NCI-H1436 (cell line): ENCODE results near the gene GSTT4.
"Not testable (repeated sequence)": the region's sequence is repeated elsewhere in the genome, so short reads cannot be mapped to it uniquely, and the experiment has no call there.

Experiments
- DNase-seq: peaks from one replicate; lab custom pipeline; 2025; lab: John Stamatoyannopoulos, UW

The GSTT4 gene

DNA sequence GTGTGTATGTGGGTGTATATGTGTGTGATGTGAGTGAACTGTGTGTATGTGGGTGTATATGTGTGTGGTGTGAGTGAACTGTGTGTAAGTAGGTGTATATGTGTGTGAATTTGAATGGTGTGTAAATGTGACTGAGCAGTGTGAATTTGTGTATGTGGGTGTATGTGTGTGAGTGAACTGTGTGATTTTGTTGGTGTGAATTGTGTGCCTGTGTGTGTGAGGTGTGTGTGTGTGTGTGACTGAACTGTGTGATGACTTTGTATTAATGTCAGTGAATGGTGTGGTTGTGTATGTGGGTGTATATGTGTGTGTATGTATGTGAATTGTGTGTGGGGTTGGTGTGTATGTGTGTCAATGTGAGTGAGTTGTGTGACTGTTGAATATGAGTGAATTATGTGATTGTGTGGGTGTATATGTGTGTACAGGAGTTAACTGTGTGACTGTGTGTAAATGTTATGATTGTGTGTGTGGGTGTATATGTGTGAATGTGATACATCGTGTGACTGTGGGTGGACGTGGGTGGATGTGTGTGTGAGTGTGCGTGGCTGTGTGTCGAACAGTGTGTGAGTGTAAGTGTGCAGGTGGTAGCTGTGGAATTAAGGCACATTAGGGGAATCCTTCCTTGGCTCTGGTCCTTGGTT is 18.6 kb downstream of the GSTT4 start:
- not testable (repeated sequence) for DNase-seq

DNA sequence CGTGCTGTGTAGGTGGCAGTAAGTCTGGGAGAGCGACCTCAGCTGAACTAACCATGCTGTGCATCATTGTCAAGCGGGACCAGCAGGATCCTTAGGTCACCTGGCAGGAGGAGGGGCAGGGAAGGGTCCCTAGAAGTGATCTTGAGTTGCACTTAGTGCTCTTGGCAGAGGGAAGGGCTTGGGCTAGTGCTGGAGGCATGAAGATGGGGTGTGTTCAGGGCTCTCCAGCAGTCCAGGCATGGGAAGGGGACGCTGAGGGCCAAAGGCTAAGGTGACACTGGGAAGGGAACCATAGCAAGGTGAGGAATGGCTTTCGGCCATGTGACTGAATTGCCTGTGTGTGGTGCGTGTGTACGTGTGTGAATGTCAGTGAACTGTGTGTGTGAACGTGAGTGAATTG is 19.2 kb downstream of the GSTT4 start:
- DNase-seq: not testable (repeated sequence)

DNA sequence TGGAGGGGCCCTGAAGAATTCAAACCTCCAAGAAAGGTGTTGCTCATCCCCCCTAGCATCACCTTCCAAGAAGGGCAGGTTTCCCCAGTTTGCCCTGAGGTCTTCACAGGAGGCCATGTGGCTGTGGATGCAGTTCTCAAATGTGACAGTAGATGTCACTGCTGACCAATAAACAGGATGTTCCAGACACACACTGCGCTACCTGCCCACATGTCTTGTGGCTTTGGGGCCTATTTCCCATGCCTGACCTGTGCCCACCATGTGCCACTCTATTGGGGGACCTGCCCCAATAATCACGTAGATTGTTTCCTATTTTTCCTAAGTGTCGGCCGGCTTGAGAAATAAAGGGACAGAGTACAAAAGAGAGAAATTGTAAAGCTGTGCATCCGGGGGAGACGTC is 20.8 kb downstream of the GSTT4 start:
- no peak for DNase-seq

DNA sequence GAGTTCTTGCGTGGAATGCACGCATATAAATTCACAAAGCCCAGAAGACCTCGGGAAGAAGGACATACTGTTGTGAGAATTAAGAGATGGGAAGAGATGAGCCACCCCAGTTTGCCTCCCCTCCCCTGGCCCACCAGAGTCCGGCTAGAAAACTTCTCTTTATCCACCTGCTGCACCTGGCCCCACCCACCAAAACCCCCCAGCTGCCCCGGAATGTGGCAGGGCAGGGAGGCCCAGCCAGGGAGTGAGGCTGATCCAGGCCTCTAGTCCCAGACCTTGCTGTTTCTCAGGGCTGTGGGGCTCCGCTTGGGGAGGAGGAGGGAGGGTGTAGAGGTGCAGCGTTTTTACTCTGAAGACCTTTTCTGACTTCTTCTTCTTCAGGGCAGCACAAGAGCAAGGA is 24.7 kb downstream of the GSTT4 start:
- DNase-seq: not testable (repeated sequence)

DNA sequence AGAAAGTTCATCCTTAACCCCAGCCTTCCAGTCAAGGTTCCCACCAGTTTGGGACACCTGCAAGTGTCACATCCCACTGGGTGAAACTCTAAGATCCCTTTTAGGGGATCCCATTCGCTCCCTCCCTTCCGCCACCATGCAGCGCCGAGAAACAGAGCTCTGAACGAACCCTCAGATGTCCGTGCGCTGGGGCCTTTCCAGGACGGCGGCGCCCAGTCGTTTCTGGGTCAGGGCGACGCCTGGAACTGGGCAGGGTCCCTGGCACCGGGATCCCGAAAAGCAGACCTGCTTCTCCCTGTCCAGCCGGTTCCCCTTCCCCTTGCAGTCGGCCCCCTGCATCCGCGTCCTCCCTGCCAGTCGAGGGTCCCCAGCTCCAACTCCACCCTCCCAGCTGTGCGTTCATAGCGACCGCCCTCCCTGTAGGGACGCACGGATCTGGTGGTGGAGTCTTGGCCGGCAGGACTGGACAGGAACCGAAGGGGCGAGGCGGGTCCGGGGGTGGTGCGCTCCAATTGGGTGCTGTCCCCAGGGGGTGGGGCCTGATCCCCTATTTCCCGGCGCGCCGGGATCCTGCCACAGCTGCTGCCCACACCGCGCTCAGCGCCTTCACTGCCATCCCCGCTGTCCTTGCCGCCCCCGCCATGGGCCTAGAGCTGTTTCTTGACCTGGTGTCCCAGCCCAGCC is 25.6 kb downstream of the GSTT4 start, which contains the start of gene GSTT2:
TSS of gene GSTT2 (plus strand) at position 578 of the 684 bp plus-strand sequence.
- not testable (repeated sequence) for DNase-seq

DNA sequence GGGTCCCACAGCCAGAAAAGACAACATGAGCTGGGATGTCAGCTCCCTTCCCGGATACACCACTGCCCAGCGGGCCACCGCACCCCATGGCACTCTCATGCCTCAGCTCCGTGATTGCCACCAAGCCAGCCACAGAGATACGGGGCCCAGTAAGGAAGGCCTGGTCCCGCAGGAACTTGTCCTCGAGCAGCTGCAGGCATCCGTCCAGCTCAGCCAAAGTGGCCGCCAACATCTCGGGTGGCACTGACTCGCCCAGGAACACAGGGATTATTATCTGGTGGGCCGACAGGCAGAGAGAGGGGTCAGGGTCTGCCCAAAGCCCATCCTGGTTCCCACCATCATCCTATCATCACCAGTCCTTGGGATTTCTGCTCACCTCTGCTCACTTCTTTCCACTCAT is 27.9 kb downstream of the GSTT4 start:
- not testable (repeated sequence) for DNase-seq

DNA sequence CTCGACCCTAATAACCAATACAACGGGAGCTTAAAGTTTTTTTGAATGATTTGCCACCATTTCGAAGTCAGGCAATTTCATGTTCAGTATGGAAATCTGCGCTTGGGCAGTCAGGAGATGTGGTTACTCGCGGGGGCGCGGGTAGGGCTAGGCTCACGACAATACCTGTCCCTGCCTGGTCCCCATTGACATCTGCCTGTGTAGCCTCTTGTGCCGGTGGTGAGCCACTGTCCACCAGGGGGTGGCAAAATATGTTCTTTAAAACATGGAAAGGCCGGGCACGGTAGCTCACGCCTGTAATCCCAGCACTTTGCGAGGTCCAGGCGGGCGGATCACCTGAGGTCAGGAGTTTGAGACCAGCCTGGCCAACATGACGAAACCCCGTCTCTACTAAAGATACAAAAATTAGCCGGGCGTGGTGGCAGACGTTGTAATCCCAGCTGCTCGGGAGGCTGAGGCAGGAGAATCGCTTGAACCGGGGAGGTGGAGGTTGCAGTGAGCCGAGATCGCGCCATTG is 30.4 kb downstream of the GSTT4 start:
- not testable (repeated sequence) for DNase-seq

DNA sequence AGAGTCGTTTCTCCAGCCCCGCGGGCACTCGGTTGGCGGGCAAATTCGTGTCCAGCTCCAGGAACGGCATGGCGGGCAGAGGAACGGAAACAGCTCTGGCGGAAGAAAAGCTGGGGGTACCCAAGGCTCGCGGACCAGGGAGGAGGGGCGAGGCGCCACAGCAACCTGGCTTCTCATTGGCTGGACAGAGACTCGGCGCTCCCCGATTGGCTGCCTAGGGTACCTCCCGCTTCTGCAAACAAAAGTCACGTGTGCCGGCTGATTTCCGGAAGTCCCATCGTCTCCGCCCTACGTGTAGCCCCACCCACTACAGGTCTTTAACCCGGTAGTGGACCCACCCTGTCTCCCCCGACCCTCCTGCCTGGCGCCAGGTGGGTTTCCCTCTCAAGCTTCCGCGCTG is 30.9 kb downstream of the GSTT4 start, which contains the start of gene DDT:
TSS of gene DDT (minus strand) at position 97 of the 400 bp plus-strand sequence. CDS start at position 70, 27 bp downstream.
- DNase-seq: not testable (repeated sequence)

DNA sequence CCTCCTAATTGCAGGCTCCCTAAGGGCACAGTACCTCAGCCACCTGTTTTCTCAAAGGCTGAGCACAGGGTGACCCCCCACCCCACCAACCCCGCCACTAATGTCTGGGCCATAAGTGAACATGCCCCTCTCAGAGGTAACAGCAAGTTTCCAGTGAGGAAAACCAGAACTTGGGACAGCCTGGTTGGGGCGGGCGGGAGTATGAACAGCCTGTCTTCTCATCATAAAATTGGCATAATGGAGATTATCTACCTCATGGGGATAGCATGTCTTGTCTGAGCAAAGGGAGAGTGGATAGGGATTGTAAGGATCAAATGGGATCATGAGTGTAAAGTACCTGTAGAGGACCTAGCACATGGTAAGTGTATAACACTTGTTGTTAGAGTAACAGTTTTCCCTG is 33.3 kb downstream of the GSTT4 start:
- not testable (repeated sequence) for DNase-seq

DNA sequence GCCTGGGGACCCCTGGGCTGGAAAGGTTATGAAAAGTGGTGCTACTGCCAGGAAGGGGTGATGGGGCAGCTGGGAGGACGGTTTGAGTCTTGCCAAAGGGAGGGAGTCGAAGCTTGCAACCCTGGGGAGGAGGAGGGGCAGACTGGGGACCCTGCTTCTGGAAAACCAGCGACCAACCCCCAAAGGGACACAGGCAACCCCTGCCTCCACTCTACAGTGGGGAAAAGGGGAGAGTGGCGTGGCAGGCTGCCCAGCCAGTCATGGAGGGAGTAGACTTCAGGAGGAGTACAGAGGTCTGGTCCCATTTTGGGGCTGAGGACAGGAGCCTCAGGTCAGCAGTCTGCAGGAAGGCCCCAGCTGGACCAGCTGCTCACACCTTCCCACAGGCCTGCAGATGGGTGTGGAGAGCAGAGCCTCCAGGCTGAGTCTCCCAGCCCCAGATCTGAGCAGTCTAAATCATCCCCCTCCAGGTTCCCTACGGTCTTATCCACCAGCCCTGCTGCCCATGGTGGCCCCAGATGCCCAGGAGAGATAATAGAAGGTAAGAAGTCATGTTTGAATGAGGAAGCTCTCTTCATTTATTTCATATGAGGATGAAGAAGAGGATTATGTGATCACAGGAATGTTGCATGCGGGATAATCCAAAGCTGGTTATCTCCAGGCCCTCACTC is 34.3 kb downstream of the GSTT4 start:
- no peak for DNase-seq

DNA sequence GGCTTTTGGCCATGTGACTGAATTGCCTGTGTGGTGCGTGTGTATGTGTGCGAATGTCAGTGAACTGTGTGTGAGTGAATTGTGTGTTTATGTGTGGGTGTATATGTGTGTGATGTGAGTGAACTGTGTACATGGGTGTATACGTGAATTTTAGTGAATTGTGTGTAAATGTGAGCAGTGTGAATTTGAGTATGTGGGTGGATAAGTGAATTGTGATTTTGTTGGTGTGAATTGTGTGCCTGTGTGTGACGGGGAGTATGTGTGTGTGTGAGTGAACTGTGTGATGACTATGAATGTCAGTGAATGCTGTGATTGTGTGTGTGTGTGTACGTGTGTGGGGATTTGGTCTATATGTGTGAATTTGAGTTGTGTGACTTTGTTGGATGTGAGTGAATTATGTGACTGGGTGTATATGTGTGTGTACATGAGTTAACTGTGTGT is 35.0 kb downstream of the GSTT4 start:
- no peak for DNase-seq

DNA sequence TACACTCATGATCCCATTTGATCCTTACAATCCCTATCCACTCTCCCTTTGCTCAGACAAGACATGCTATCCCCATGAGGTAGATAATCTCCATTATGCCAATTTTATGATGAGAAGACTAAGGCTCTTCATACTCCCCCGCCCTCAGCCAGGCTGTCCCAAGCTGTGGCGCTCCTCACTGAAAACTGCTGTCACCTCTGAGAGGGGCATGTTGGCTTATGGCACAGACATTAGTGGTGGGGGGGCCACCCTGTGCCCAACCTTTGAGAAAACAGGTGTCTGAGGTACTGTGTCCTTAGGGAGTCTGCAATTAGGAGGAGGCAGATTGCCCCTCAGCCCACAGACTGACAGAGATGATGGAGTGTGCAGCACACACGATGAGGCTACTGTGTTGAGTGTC is 36.2 kb downstream of the GSTT4 start:
- no peak for DNase-seq

DNA sequence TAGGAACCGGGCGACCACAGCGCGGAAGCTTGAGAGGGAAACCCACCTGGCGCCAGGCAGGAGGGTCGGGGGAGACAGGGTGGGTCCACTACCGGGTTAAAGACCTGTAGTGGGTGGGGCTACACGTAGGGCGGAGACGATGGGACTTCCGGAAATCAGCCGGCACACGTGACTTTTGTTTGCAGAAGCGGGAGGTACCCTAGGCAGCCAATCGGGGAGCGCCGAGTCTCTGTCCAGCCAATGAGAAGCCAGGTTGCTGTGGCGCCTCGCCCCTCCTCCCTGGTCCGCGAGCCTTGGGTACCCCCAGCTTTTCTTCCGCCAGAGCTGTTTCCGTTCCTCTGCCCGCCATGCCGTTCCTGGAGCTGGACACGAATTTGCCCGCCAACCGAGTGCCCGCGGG is 38.7 kb downstream of the GSTT4 start, which contains the start of gene DDTL:
TSS of gene DDTL (plus strand) at position 321 of the 400 bp plus-strand sequence. CDS start at position 348, 27 bp downstream.
- DNase-seq: not testable (repeated sequence)

DNA sequence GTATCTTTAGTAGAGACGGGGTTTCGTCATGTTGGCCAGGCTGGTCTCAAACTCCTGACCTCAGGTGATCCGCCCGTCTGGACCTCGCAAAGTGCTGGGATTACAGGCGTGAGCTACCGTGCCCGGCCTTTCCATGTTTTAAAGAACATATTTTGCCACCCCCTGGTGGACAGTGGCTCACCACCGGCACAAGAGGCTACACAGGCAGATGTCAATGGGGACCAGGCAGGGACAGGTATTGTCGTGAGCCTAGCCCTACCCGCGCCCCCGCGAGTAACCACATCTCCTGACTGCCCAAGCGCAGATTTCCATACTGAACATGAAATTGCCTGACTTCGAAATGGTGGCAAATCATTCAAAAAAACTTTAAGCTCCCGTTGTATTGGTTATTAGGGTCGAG is 39.2 kb downstream of the GSTT4 start:
- DNase-seq: not testable (repeated sequence)

DNA sequence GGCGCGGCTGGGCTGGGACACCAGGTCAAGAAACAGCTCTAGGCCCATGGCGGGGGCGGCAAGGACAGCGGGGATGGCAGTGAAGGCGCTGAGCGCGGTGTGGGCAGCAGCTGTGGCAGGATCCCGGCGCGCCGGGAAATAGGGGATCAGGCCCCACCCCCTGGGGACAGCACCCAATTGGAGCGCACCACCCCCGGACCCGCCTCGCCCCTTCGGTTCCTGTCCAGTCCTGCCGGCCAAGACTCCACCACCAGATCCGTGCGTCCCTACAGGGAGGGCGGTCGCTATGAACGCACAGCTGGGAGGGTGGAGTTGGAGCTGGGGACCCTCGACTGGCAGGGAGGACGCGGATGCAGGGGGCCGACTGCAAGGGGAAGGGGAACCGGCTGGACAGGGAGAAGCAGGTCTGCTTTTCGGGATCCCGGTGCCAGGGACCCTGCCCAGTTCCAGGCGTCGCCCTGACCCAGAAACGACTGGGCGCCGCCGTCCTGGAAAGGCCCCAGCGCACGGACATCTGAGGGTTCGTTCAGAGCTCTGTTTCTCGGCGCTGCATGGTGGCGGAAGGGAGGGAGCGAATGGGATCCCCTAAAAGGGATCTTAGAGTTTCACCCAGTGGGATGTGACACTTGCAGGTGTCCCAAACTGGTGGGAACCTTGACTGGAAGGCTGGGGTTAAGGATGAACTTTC is 44.0 kb downstream of the GSTT4 start, which contains the start of gene GSTT2B:
TSS of gene GSTT2B (minus strand) at position 112 of the 688 bp plus-strand sequence. CDS start at position 48, 64 bp downstream.
- DNase-seq: not testable (repeated sequence)

DNA sequence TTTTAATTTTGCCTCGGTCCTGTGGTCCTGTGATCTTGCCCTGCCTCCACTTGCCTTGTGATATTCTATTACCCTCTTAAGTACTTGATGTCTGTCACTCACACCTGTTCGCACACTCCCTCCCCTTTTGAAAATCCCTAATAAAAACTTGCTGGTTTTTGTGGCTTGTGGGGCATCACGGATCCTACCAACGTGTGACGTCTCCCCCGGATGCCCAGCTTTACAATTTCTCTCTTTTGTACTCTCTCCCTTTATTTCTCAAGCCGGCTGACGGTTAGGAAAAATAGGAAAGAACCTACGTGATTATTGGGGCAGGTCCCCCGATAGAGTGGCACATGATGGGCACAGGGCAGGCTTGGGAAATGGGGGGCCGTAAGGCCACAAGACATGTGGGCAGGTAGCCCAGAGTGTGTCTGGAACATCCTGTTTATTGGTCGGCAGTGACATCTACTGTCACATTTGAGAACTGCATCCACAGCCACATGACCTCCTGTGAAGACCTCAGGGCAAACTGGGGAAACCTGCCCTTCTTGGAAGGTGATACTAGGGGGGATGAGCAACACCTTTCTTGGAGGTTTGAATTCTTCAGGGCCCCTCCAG is 48.9 kb downstream of the GSTT4 start:
- DNase-seq: peak; percentile 68

DNA sequence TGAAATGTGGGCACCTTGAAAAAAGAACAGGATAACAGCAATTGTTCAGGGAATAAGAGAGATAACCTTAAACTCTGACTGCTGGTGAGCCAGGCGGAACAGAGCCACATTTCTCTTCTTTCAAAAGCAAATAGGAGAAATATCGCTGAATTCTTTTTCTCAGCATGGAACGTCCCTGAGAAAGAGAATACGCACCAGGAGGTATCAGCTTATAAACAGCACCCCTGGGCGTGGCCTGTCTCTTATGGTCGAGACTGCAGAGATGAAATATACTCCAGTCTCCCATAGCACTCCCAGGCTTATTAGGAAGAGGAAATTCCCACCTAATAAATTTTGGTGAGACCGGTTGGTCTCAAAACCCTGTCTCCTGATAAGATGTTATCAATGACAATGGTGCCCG is 49.4 kb downstream of the GSTT4 start:
- not testable (repeated sequence) for DNase-seq

DNA sequence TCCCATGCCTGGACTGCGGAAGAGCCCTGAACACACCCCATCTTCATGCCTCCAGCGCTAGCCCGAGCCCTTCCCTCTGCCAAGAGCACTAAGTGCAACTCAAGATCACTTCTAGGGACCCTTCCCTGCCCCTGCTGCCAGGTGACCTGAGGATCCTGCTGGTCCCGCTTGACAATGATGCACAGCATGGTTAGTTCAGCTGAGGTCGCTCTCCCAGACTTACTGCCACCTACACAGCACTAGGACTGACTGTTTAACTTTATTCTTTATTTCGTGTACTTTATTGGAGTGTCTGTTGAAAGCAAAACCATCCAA is 50.3 kb downstream of the GSTT4 start:
- DNase-seq: not testable (repeated sequence)

DNA sequence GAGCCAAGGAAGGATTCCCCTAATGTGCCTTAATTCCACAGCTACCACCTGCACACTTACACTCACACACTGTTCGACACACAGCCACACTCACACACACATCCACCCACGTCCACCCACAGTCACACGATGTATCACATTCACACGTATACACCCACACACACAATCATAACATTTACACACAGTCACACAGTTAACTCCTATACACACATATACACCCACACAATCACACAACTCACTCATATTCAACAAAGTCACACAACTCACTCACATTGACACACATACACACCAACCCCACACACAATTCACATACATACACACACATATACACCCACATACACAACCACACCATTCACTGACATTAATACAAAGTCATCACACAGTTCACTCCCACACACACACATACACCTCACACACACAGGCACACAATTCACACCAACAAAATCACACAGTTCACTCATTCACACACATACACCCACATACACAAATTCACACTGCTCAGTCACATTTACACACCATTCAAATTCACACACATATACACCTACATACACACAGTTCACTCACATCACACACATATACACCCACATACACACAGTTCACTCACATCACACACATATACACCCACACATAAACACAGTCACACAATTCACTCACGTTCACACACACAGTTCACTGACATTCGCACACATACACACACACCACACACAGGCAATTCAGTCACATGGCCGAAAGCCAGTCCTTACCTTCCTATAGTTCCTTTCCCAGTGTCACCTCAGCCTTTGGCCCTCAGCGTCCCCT is 50.9 kb downstream of the GSTT4 start:
- DNase-seq: not testable (repeated sequence)

DNA sequence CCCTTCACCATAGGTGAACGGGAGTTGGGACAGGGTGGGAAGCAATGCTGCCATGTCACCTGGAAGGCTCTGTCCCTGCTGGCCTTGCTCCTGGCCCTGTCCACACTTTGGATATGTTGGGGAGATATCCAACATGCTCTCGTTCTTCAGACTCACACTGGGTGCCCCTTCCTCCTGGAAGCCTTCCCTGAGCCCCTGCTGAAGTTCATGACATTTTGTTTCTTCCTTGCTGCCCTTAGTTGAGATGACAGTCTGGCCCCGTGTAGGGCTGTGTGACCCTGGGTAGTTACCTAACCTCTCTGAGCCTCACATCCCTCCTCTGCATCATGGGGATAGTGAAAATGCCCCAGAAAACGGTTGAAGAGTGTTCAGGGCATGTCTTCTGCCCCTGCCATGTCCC is 51.8 kb downstream of the GSTT4 start:
- DNase-seq: not testable (repeated sequence)
